HCT116 (cell line): Measurements from ENCODE around the gene PRKAG2.

ENCODE experiments used
- CEBPB ChIP-seq: IDR thresholded peaks from 2 replicates; pipeline ENCODE4 v1.6.1; 2012; ENCODE audit warnings: low read depth
- CTCF ChIP-seq, 3 experiments: fragments of 200-600 bp in 1 of 3; sonication (generic) in 1 of 3; IDR thresholded peaks in 2 of 3; conservative IDR thresholded peaks in 1 of 3; 2 replicates each; pipeline ENCODE4 v1.5.1; 2012 to 2017; ENCODE audit warnings: low read depth in 2 of 3, low read length in 2 of 3, antibody characterized with exemption in 1 of 3, borderline replicate concordance in 1 of 3, control low read depth in 1 of 3, mild to moderate bottlenecking in 1 of 3, mixed read lengths in 1 of 3, mixed run types in 1 of 3, moderate library complexity in 1 of 3; ENCODE audit not compliant: insufficient read depth in 1 of 3
- EZH2 ChIP-seq: fragments of 200-600 bp; sonication (generic); IDR thresholded peaks from 2 replicates; pipeline ENCODE4 v1.6.1; 2017; ENCODE audit warnings: antibody characterized with exemption, mixed run types
- EZH2phosphoT487 ChIP-seq: fragments of 200-600 bp; IDR thresholded peaks from 2 replicates; pipeline ENCODE4 v1.6.1; 2018; ENCODE audit warnings: antibody characterized with exemption, borderline replicate concordance
- MAX ChIP-seq: IDR thresholded peaks from 2 replicates; pipeline ENCODE4 v1.6.1; 2012
- POLR2A ChIP-seq: IDR thresholded peaks from 2 replicates; pipeline ENCODE4 v1.7.0; 2011; ENCODE audit warnings: borderline replicate concordance; ENCODE audit not compliant: insufficient read depth, insufficient read length; ENCODE audit errors: extremely low read depth
- SP1 ChIP-seq: IDR thresholded peaks from 2 replicates; pipeline ENCODE4 v1.6.1; 2012; ENCODE audit warnings: low read depth
- ZFX ChIP-seq: fragments of 450-650 bp; IDR thresholded peaks from 2 replicates; pipeline ENCODE4 v1.6.1; 2017

- no peak for TF ChIP-seq ZFX
- no peak for TF ChIP-seq CEBPB
- TF ChIP-seq MAX: no peak
- TF ChIP-seq POLR2A: no peak
- no peak for TF ChIP-seq EZH2phosphoT487
- no peak for TF ChIP-seq CTCF (IDR thresholded peaks at IDR 0.05 in 2 of 3, conservative IDR thresholded peaks at IDR 0.05 in 1 of 3; ENCODE audit: borderline replicate concordance in 1 of 3, insufficient read depth in 1 of 3, low read depth in 2 of 3, low read length in 2 of 3)
- no peak for TF ChIP-seq SP1
- TF ChIP-seq EZH2: no peak
These were observed 171.8 kb downstream of the PRKAG2 start for GRCh38 chr7:151704960-151705635.
